ENCODE results near the gene SACM1L.

GRCh38 chr3:45681221-45681620 lies 8.0 kb upstream of the SACM1L start:
- TF ChIP-seq, protein P1, sequence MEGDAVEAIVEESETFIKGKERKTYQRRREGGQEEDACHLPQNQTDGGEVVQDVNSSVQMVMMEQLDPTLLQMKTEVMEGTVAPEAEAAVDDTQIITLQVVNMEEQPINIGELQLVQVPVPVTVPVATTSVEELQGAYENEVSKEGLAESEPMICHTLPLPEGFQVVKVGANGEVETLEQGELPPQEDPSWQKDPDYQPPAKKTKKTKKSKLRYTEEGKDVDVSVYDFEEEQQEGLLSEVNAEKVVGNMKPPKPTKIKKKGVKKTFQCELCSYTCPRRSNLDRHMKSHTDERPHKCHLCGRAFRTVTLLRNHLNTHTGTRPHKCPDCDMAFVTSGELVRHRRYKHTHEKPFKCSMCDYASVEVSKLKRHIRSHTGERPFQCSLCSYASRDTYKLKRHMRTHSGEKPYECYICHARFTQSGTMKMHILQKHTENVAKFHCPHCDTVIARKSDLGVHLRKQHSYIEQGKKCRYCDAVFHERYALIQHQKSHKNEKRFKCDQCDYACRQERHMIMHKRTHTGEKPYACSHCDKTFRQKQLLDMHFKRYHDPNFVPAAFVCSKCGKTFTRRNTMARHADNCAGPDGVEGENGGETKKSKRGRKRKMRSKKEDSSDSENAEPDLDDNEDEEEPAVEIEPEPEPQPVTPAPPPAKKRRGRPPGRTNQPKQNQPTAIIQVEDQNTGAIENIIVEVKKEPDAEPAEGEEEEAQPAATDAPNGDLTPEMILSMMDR (tag by site-specific recombination; IDR thresholded peaks at IDR 0.05): no peak
- TF ChIP-seq ZNF76 (tag by site-specific recombination; IDR thresholded peaks at IDR 0.05; ENCODE audit: borderline replicate concordance, low read depth): no peak
- TF ChIP-seq ZBTB8A (tag by site-specific recombination; IDR thresholded peaks at IDR 0.05): no peak
- no peak for TF ChIP-seq ZNF274 (IDR thresholded peaks at IDR 0.05; ENCODE audit: low read length)
- no peak for TF ChIP-seq ZNF274 (tag by site-specific recombination; IDR thresholded peaks at IDR 0.05; ENCODE audit: borderline replicate concordance)
- TF ChIP-seq, protein P2, sequence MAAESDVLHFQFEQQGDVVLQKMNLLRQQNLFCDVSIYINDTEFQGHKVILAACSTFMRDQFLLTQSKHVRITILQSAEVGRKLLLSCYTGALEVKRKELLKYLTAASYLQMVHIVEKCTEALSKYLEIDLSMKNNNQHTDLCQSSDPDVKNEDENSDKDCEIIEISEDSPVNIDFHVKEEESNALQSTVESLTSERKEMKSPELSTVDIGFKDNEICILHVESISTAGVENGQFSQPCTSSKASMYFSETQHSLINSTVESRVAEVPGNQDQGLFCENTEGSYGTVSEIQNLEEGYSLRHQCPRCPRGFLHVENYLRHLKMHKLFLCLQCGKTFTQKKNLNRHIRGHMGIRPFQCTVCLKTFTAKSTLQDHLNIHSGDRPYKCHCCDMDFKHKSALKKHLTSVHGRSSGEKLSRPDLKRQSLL (tag by site-specific recombination; IDR thresholded peaks at IDR 0.05): no peak
- no peak for TF ChIP-seq ZXDB (tag by site-specific recombination; IDR thresholded peaks at IDR 0.05)
- TF ChIP-seq RBAK (tag by site-specific recombination; IDR thresholded peaks at IDR 0.05): no peak
- no peak for TF ChIP-seq ZNF664 (tag by site-specific recombination; IDR thresholded peaks at IDR 0.05)
- no peak for TF ChIP-seq ZNF324 (tag by site-specific recombination; IDR thresholded peaks at IDR 0.05)
- TF ChIP-seq, protein P3, sequence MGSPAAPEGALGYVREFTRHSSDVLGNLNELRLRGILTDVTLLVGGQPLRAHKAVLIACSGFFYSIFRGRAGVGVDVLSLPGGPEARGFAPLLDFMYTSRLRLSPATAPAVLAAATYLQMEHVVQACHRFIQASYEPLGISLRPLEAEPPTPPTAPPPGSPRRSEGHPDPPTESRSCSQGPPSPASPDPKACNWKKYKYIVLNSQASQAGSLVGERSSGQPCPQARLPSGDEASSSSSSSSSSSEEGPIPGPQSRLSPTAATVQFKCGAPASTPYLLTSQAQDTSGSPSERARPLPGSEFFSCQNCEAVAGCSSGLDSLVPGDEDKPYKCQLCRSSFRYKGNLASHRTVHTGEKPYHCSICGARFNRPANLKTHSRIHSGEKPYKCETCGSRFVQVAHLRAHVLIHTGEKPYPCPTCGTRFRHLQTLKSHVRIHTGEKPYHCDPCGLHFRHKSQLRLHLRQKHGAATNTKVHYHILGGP (tag by site-specific recombination; IDR thresholded peaks at IDR 0.05): no peak
- TF ChIP-seq ZNF433 (tag by site-specific recombination; IDR thresholded peaks at IDR 0.05; ENCODE audit: low read depth): no peak
- TF ChIP-seq ZNF138 (tag by site-specific recombination; IDR thresholded peaks at IDR 0.05; ENCODE audit: borderline replicate concordance): no peak
- TF ChIP-seq ZNF184 (tag by site-specific recombination; IDR thresholded peaks at IDR 0.05): no peak
- TF ChIP-seq ZNF23 (tag by site-specific recombination; IDR thresholded peaks at IDR 0.05; ENCODE audit: borderline replicate concordance): no peak

Measured in HEK293 (cell line).